ENCODE measurements around the gene PDK2.

PDK2 gene

GRCh38 chr17:50096092-50096491, 941 bp downstream of the PDK2 start:
- TF ChIP-seq REST (IDR thresholded peaks at IDR 0.05; ENCODE audit: low read depth) (no peak), EP300 (IDR thresholded peaks at IDR 0.05; ENCODE audit: borderline replicate concordance) (no peak), EGR1 (IDR thresholded peaks at IDR 0.05) (no peak), YY1 (IDR thresholded peaks at IDR 0.05; ENCODE audit: low read depth) (no peak), TEAD4 (IDR thresholded peaks at IDR 0.05) (no peak), ZBTB7A (IDR thresholded peaks at IDR 0.05; ENCODE audit: low read depth) (no peak)
- TF ChIP-seq, protein P1, sequence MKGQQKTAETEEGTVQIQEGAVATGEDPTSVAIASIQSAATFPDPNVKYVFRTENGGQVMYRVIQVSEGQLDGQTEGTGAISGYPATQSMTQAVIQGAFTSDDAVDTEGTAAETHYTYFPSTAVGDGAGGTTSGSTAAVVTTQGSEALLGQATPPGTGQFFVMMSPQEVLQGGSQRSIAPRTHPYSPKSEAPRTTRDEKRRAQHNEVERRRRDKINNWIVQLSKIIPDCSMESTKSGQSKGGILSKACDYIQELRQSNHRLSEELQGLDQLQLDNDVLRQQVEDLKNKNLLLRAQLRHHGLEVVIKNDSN (IDR thresholded peaks at IDR 0.05) = no peak

DNA sequence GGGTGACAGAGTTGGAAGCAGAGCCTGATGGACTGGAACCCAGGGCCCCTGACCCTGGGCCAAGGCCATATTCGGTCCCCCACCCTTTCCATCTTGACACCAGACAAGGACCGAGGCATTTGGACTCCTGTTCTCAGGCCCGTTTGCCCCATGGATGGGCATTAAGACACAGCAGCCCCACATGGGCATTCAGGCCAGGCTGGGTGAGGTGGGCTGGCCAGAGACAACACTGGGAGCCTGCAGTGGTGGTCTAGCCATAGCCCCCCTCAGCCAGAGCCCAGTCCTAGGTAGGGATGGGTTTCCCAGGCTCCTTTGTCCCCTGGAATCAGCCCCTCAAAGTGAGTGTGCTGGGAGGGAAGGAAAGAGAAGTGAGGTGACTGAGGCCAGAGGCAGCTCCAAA, 1.6 kb downstream of the PDK2 start:
- TF ChIP-seq EGR1 (IDR thresholded peaks at IDR 0.05) = no peak
- TF ChIP-seq ZBTB7A (IDR thresholded peaks at IDR 0.05; ENCODE audit: low read depth) = no peak
- TF ChIP-seq FOXM1 (IDR thresholded peaks at IDR 0.05; ENCODE audit: borderline replicate concordance, low read depth) = no peak
- TF ChIP-seq NFIC (IDR thresholded peaks at IDR 0.05) = no peak
- TF ChIP-seq YY1 (IDR thresholded peaks at IDR 0.05; ENCODE audit: low read depth) = no peak
- TF ChIP-seq EP300 (IDR thresholded peaks at IDR 0.05; ENCODE audit: borderline replicate concordance) = no peak

- TF ChIP-seq FOXM1 (IDR thresholded peaks at IDR 0.05; ENCODE audit: borderline replicate concordance, low read depth) (no peak), MAX (IDR thresholded peaks at IDR 0.05) (no peak)
Measured at GRCh38 chr17:50097455-50097854, 2.3 kb downstream of the PDK2 start.

GRCh38 chr17:50097926-50098325, 2.8 kb downstream of the PDK2 start:
- TF ChIP-seq, protein P1 (IDR thresholded peaks at IDR 0.05) = no peak
- TF ChIP-seq ZBTB7A (IDR thresholded peaks at IDR 0.05; ENCODE audit: low read depth) (no peak), REST (IDR thresholded peaks at IDR 0.05; ENCODE audit: low read depth) (no peak), EGR1 (IDR thresholded peaks at IDR 0.05) (no peak), FOXM1 (IDR thresholded peaks at IDR 0.05; ENCODE audit: borderline replicate concordance, low read depth) (no peak), RAD21 (IDR thresholded peaks at IDR 0.05; ENCODE audit: low read depth) (no peak), CREB1 (IDR thresholded peaks at IDR 0.05; ENCODE audit: low read depth) (no peak), NFIC (IDR thresholded peaks at IDR 0.05) (no peak), TCF12 (IDR thresholded peaks at IDR 0.05; ENCODE audit: low read depth) (no peak), CEBPB (IDR thresholded peaks at IDR 0.05) (no peak), TAF1 (IDR thresholded peaks at IDR 0.05; ENCODE audit: low read depth) (no peak), YY1 (IDR thresholded peaks at IDR 0.05; ENCODE audit: low read depth) (no peak), TEAD4 (IDR thresholded peaks at IDR 0.05) (no peak), MAX (IDR thresholded peaks at IDR 0.05) (no peak), EP300 (IDR thresholded peaks at IDR 0.05; ENCODE audit: borderline replicate concordance) (no peak)

- TF ChIP-seq RAD21 (IDR thresholded peaks at IDR 0.05; ENCODE audit: low read depth) = no peak
Measured at GRCh38 chr17:50098583-50098982, 3.4 kb downstream of the PDK2 start.

DNA sequence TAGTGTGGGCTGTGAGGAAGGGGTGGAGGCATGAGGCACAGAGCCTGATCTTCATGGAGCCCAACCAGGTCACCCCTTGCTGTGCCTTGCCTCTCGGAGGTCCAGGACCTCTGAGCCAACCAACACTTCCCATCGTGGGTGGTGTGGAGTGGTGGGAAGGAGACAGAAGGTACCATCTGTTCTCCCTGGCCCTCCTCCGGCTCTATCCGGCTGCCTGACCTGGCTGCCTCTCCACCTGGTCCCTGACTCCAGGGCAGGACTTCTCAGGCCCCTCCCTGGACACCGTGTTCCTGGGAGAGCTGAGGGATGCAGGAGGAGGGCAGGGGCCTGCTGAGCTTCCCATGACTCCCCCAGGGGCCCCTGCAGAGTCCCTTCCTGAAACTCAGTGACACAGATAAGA, 3.9 kb downstream of the PDK2 start:
- TF ChIP-seq NFIC (IDR thresholded peaks at IDR 0.05) (no peak), CREB1 (IDR thresholded peaks at IDR 0.05; ENCODE audit: low read depth) (no peak), EP300 (IDR thresholded peaks at IDR 0.05; ENCODE audit: borderline replicate concordance) (no peak), RAD21 (IDR thresholded peaks at IDR 0.05; ENCODE audit: low read depth) (no peak), REST (IDR thresholded peaks at IDR 0.05; ENCODE audit: low read depth) (no peak), EGR1 (IDR thresholded peaks at IDR 0.05) (no peak), TAF1 (IDR thresholded peaks at IDR 0.05; ENCODE audit: low read depth) (no peak), CEBPB (IDR thresholded peaks at IDR 0.05) (no peak)

Measured in Ishikawa (cell line).